HG03342 (cell line): ENCODE measurements around the gene KIAA1958.
"Not testable (repeated sequence)": the region's sequence is repeated elsewhere in the genome, so short reads cannot be mapped to it uniquely, and the experiment has no call there.

Source experiments
- ATAC-seq: cut with Tn5 transposase; IDR thresholded peaks from one replicate; pipeline ENCODE4 v1.9.1; 2021; ENCODE audit warnings: mild to moderate bottlenecking, moderate library complexity; ENCODE audit not compliant: unreplicated experiment

Gene KIAA1958

GRCh38 chr9:112487799-112488340 lies 1.2 kb downstream of the KIAA1958 start:
- no peak for ATAC-seq

- ATAC-seq: no peak
Measured at GRCh38 chr9:112489039-112489546, 2.5 kb downstream of the KIAA1958 start.

- ATAC-seq: no peak
Measured at GRCh38 chr9:112489876-112490666, 3.4 kb downstream of the KIAA1958 start.

GRCh38 chr9:112493393-112494137 lies 6.9 kb downstream of the KIAA1958 start:
- ATAC-seq: no peak

- ATAC-seq: no peak
Measured at GRCh38 chr9:112494153-112494552, 7.5 kb downstream of the KIAA1958 start.

GRCh38 chr9:112495614-112496013 lies 9.0 kb downstream of the KIAA1958 start:
- ATAC-seq: no peak

- ATAC-seq: no peak
Measured at GRCh38 chr9:112496074-112496722, 9.6 kb downstream of the KIAA1958 start.

- no peak for ATAC-seq
Measured at GRCh38 chr9:112500842-112501241, 14.2 kb downstream of the KIAA1958 start.

GRCh38 chr9:112501287-112501686 lies 14.7 kb downstream of the KIAA1958 start:
- no peak for ATAC-seq

GRCh38 chr9:112502175-112502946 lies 15.7 kb downstream of the KIAA1958 start:
- ATAC-seq: no peak

- no peak for ATAC-seq
Measured at GRCh38 chr9:112503170-112503569, 16.5 kb downstream of the KIAA1958 start.

- no peak for ATAC-seq
Measured at GRCh38 chr9:112505086-112505485, 18.5 kb downstream of the KIAA1958 start.

- no peak for ATAC-seq
Measured at GRCh38 chr9:112505607-112506006, 19.0 kb downstream of the KIAA1958 start.

- no peak for ATAC-seq
Measured at GRCh38 chr9:112506571-112506970, 19.9 kb downstream of the KIAA1958 start.

GRCh38 chr9:112507001-112507680 lies 20.5 kb downstream of the KIAA1958 start:
- no peak for ATAC-seq

- ATAC-seq: no peak
Measured at GRCh38 chr9:112508377-112508776, 21.8 kb downstream of the KIAA1958 start.

- ATAC-seq: not testable (repeated sequence)
Measured at GRCh38 chr9:112512377-112512776, 25.8 kb downstream of the KIAA1958 start.

GRCh38 chr9:112516769-112517168 lies 30.1 kb downstream of the KIAA1958 start:
- no peak for ATAC-seq

GRCh38 chr9:112520069-112520468 lies 33.4 kb downstream of the KIAA1958 start:
- ATAC-seq: no peak

GRCh38 chr9:112520656-112521055 lies 34.0 kb downstream of the KIAA1958 start:
- ATAC-seq: no peak
